ENCODE data around the gene CA11.

The CA11 gene

DNA sequence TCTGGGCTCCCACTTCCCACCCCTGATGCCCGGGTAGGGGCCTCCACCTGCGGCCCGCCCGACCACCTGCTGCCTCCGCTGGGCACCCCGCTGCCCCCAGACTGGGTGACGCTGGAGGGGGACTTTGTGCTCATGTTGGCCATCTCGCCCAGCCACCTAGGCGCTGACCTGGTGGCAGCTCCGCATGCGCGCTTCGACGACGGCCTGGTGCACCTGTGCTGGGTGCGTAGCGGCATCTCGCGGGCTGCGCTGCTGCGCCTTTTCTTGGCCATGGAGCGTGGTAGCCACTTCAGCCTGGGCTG is 16.7 kb downstream of the CA11 start:
- CTCF ChIA-PET = interaction anchor here (3.0 kb wide), 1 partner anchor 17 kb away, joined by 13 read pairs; the partner anchor contains the start of gene CA11
- H3K27ac ChIP-seq (ENCODE audit: insufficient read depth in 1 of 2, low read depth in 1 of 2, low read length in 2 of 2, poor library complexity in 1 of 2, severe bottlenecking in 2 of 2) = no peak overlapping the region
- POLR2A ChIA-PET = interaction anchor here (0.6 kb wide), 1 partner anchor 211 kb away, joined by 3 read pairs; no protein-coding TSS in a partner anchor
- H3K9me3 ChIP-seq (ENCODE audit: control extremely low read depth in 1 of 5, control insufficient read depth in 4 of 5, insufficient read depth in 2 of 5, low read depth in 1 of 5, low read length in 4 of 5) = no peaks in the 10 kb centered on the region
- DNase-seq = no peak
- WGBS (ENCODE audit: insufficient coverage) = 97% methylated on average over 22 of the region's 22 CpGs
- H3K4me3 ChIP-seq (ENCODE audit: control insufficient read depth in 1 of 7, extremely low read depth in 1 of 7, insufficient read depth in 4 of 7, low read depth in 2 of 7, low read length in 6 of 7) = no peak overlapping the region
- H3K27me3 ChIP-seq (replicated peaks in 2 of 5; ENCODE audit: control insufficient read depth in 4 of 5, insufficient read depth in 5 of 5, low read length in 4 of 5) = no peaks in the 10 kb centered on the region
- H3K4me1 ChIP-seq (ENCODE audit: control extremely low read depth in 1 of 4, control insufficient read depth in 4 of 4, insufficient read depth in 4 of 4, low read length in 3 of 4) = peaks cover 9 to 42% (median 31%) of the 10 kb centered on the region in 4 experiments
- H3K36me3 ChIP-seq (ENCODE audit: control insufficient read depth in 4 of 4, insufficient read depth in 4 of 4, low read length in 3 of 4) = peaks cover 0 to 28% (median 19%) of the 10 kb centered on the region in 4 experiments

DNA sequence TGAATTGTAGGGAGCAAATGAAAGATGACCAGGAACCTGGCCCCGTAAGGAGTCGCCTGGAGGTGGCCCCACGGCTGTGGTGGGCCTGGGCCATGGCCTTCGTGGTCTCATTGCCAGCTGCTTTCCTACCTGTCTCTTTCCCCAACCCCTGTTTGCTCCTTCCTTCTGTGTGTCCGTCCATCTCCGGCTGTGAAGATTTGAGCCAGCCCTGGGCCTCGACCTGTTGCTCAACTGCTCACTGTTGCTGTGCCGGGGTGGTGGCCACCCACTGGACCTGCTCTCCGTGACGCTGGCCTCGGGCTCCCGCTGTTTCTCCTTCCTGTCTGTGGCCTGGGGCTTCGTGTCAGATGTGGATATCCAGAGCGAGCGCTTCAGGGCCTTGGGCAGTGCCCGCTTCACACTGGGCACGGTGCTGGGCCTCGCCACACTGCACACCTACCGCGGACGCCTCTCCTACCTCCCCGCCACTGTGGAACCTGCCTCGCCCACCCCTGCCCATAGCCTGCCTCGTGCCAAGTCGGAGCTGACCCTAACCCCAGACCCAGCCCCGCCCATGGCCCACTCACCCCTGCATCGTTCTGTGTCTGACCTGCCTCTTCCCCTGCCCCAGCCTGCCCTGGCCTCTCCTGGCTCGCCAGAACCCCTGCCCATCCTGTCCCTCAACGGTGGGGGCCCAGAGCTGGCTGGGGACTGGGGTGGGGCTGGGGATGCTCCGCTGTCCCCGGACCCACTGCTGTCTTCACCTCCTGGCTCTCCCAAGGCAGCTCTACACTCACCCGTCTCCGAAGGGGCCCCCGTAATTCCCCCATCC is 17.3 kb downstream of the CA11 start:
- peaks cover 0 to 28% (median 19%) of the 10 kb centered on the region in 4 experiments for H3K36me3 ChIP-seq (ENCODE audit: control insufficient read depth in 4 of 4, insufficient read depth in 4 of 4, low read length in 3 of 4)
- CTCF ChIA-PET = interaction anchor here (3.0 kb wide), 1 partner anchor 17 kb away, joined by 13 read pairs; the partner anchor contains the start of gene CA11

DNA sequence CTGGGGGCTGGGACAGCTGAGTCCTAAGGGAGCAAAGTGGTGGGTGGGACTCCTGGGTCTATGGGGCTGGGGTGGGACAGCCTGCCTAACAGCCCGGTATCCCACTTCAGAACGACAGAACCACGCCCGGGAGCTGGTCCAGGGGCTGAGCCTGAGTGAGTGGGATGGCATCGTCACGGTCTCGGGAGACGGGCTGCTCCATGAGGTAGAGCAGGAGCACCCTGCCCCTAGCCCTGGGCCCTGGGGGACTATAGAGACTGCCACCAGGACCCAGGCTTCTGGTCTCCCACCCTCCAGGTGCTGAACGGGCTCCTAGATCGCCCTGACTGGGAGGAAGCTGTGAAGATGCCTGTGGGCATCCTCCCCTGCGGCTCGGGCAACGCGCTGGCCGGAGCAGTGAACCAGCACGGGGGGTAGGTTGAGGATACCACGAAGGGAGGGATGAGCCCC is 18.1 kb downstream of the CA11 start:
- 97% methylated on average over 16 of the region's 17 CpGs for WGBS (ENCODE audit: insufficient coverage)
- Histone ChIP-seq H3K27ac (ENCODE audit: insufficient read depth in 1 of 2, low read depth in 1 of 2, low read length in 2 of 2, poor library complexity in 1 of 2, severe bottlenecking in 2 of 2) (no peak overlapping the region), H3K36me3 (ENCODE audit: control insufficient read depth in 4 of 4, insufficient read depth in 4 of 4, low read length in 3 of 4) (peaks cover 0 to 22% (median 15%) of the 10 kb centered on the region in 4 experiments), H3K9me3 (ENCODE audit: control extremely low read depth in 1 of 5, control insufficient read depth in 4 of 5, insufficient read depth in 2 of 5, low read depth in 1 of 5, low read length in 4 of 5) (no peaks in the 10 kb centered on the region), H3K4me3 (ENCODE audit: control insufficient read depth in 1 of 7, extremely low read depth in 1 of 7, insufficient read depth in 4 of 7, low read depth in 2 of 7, low read length in 6 of 7) (no peak overlapping the region), H3K4me1 (ENCODE audit: control extremely low read depth in 1 of 4, control insufficient read depth in 4 of 4, insufficient read depth in 4 of 4, low read length in 3 of 4) (peaks cover 0 to 37% (median 29%) of the 10 kb centered on the region in 4 experiments), H3K27me3 (replicated peaks in 2 of 5; ENCODE audit: control insufficient read depth in 4 of 5, insufficient read depth in 5 of 5, low read length in 4 of 5) (no peaks in the 10 kb centered on the region)
- no peak for DNase-seq
- ChIA-PET CTCF (no interaction called here), POLR2A (no interaction called here)

More for the DNA sequence above, 17.3 kb downstream of the CA11 start:
- DNase-seq = no peak
- Histone ChIP-seq H3K27ac (ENCODE audit: insufficient read depth in 1 of 2, low read depth in 1 of 2, low read length in 2 of 2, poor library complexity in 1 of 2, severe bottlenecking in 2 of 2) (no peak overlapping the region), H3K4me1 (ENCODE audit: control extremely low read depth in 1 of 4, control insufficient read depth in 4 of 4, insufficient read depth in 4 of 4, low read length in 3 of 4) (peaks cover 3 to 40% (median 28%) of the 10 kb centered on the region in 4 experiments), H3K4me3 (ENCODE audit: control insufficient read depth in 1 of 7, extremely low read depth in 1 of 7, insufficient read depth in 4 of 7, low read depth in 2 of 7, low read length in 6 of 7) (no peak overlapping the region), H3K27me3 (replicated peaks in 2 of 5; ENCODE audit: control insufficient read depth in 4 of 5, insufficient read depth in 5 of 5, low read length in 4 of 5) (no peaks in the 10 kb centered on the region), H3K9me3 (ENCODE audit: control extremely low read depth in 1 of 5, control insufficient read depth in 4 of 5, insufficient read depth in 2 of 5, low read depth in 1 of 5, low read length in 4 of 5) (no peaks in the 10 kb centered on the region)
- POLR2A ChIA-PET = no interaction called here
- 94% methylated on average over 29 of the region's 34 CpGs for WGBS (ENCODE audit: insufficient coverage)

DNA sequence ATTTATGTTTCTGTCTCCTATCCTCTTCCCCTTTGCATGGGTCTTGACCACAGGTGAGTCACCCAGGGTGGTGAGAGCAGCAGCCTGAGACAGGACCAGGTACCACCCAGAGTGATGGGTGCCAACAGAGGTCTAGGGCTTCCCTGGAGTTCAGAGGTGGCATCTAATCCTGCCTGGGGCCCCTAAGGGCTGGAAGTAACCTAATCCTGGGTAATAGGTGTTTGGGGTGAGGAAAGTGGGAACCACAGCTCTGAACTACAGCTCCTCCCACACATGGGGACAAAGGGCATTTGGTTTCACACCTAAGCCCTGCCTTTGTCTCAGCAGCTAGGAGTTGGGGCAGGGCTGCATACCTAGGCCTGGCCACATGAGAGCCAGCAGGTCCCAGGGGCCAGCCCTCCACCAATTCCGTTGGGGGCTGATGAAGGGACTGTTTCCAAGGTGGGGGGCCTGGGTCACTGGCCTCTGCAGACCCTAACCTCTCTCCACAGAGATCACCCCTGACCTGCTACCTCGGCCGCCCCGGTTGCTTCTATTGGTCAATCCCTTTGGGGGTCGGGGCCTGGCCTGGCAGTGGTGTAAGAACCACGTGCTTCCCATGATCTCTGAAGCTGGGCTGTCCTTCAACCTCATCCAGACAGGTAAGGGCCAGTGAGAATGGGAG is 18.7 kb downstream of the CA11 start:
- CTCF ChIA-PET = no interaction called here
- POLR2A ChIA-PET = interaction anchor here (0.6 kb wide), 1 partner anchor 1143 kb away, joined by 5 read pairs; the partner anchor contains the start of gene KPTN
- H3K36me3 ChIP-seq (ENCODE audit: control insufficient read depth in 4 of 4, insufficient read depth in 4 of 4, low read length in 3 of 4) = peaks cover 0 to 19% (median 13%) of the 10 kb centered on the region in 4 experiments
- 100% methylated on average over 2 of the region's 6 CpGs for WGBS (ENCODE audit: insufficient coverage)
- no peak overlapping the region for H3K4me3 ChIP-seq (ENCODE audit: control insufficient read depth in 1 of 7, extremely low read depth in 1 of 7, insufficient read depth in 4 of 7, low read depth in 2 of 7, low read length in 6 of 7)
- H3K27ac ChIP-seq (ENCODE audit: insufficient read depth in 1 of 2, low read depth in 1 of 2, low read length in 2 of 2, poor library complexity in 1 of 2, severe bottlenecking in 2 of 2) = no peak overlapping the region
- no peaks in the 10 kb centered on the region for H3K27me3 ChIP-seq (replicated peaks in 2 of 5; ENCODE audit: control insufficient read depth in 4 of 5, insufficient read depth in 5 of 5, low read length in 4 of 5)
- no peaks in the 10 kb centered on the region for H3K9me3 ChIP-seq (ENCODE audit: control extremely low read depth in 1 of 5, control insufficient read depth in 4 of 5, insufficient read depth in 2 of 5, low read depth in 1 of 5, low read length in 4 of 5)
- no peak for DNase-seq
- H3K4me1 ChIP-seq (ENCODE audit: control extremely low read depth in 1 of 4, control insufficient read depth in 4 of 4, insufficient read depth in 4 of 4, low read length in 3 of 4) = peaks cover 0 to 32% (median 29%) of the 10 kb centered on the region in 4 experiments

DNA sequence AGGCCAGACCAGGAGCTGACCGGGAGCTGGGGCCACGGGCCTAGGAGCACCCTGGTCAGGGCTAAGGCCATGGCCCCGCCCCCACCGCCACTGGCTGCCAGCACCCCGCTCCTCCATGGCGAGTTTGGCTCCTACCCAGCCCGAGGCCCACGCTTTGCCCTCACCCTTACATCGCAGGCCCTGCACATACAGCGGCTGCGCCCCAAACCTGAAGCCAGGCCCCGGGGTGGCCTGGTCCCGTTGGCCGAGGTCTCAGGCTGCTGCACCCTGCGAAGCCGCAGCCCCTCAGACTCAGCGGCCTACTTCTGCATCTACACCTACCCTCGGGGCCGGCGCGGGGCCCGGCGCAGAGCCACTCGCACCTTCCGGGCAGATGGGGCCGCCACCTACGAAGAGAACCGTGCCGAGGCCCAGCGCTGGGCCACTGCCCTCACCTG is 20.1 kb downstream of the CA11 start:
- Histone ChIP-seq H3K27me3 (replicated peaks in 2 of 5; ENCODE audit: control insufficient read depth in 4 of 5, insufficient read depth in 5 of 5, low read length in 4 of 5) (no peaks in the 10 kb centered on the region), H3K4me3 (ENCODE audit: control insufficient read depth in 1 of 7, extremely low read depth in 1 of 7, insufficient read depth in 4 of 7, low read depth in 2 of 7, low read length in 6 of 7) (no peak overlapping the region), H3K4me1 (ENCODE audit: control extremely low read depth in 1 of 4, control insufficient read depth in 4 of 4, insufficient read depth in 4 of 4, low read length in 3 of 4) (peaks cover 0 to 31% (median 25%) of the 10 kb centered on the region in 4 experiments), H3K27ac (ENCODE audit: insufficient read depth in 1 of 2, low read depth in 1 of 2, low read length in 2 of 2, poor library complexity in 1 of 2, severe bottlenecking in 2 of 2) (no peak overlapping the region), H3K9me3 (ENCODE audit: control extremely low read depth in 1 of 5, control insufficient read depth in 4 of 5, insufficient read depth in 2 of 5, low read depth in 1 of 5, low read length in 4 of 5) (no peaks in the 10 kb centered on the region), H3K36me3 (ENCODE audit: control insufficient read depth in 4 of 4, insufficient read depth in 4 of 4, low read length in 3 of 4) (peaks cover 0 to 16% (median 12%) of the 10 kb centered on the region in 4 experiments)
- POLR2A ChIA-PET = no interaction called here
- 96% methylated on average over 26 of the region's 30 CpGs for WGBS (ENCODE audit: insufficient coverage)
- DNase-seq = no peak
- CTCF ChIA-PET = no interaction called here

DNA sequence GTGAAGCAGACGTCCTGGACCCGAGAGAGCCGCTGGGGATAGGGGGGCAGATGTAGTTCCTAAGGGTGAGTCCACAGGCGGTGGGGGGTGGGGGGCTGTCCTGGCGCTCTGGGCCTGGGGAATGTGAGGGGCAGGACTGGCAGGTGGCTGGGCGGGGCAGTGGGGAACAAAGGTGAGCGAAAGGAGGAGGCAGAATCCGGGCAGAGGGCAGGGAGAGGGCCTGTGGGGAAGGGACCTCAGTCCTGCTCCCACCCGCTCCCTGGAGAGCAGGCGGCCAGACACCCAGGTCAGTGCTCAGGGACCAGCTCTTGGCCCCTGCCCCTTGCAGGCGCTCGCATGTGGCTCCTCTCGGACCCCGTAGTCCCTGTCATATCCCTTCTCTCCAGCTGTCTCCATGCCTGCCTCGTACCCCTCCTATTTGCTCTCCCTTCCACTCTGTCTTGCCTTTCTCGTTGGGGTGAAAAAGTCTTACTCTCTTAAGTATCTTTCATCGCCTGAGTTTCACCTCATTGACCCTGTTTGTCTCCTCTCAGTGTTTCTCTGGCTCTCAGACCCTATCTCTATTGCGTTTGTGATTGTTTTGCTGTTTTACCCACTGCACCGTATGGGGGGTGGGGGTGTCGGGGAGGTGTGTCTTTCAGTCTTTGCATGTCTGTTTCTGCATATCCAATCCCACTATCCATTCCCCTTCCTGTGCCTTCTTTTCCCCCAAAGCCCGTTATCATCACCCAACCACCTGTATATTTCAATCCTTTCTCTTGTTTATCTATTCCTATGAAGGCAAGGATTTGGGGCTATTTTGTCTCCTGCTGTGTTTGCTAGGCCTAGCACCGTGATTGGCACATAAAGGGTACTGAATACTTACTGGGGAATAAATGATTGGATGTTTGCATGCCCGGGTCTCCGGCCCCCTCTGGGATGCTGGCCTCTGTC is 20.9 kb downstream of the CA11 start:
- peak overlapping the region; percentile 15 to 68 for H3K27ac ChIP-seq (ENCODE audit: insufficient read depth in 1 of 2, low read depth in 1 of 2, low read length in 2 of 2, poor library complexity in 1 of 2, severe bottlenecking in 2 of 2)
- peaks cover 0 to 16% (median 12%) of the 10 kb centered on the region in 4 experiments for H3K36me3 ChIP-seq (ENCODE audit: control insufficient read depth in 4 of 4, insufficient read depth in 4 of 4, low read length in 3 of 4)
- H3K27me3 ChIP-seq (replicated peaks in 2 of 5; ENCODE audit: control insufficient read depth in 4 of 5, insufficient read depth in 5 of 5, low read length in 4 of 5) = no peaks in the 10 kb centered on the region
- ChIA-PET CTCF (interaction anchor here (2.3 kb wide), 1 partner anchor 8 kb away, joined by 6 read pairs; no protein-coding TSS in a partner anchor), POLR2A (no interaction called here)
- 84% methylated on average over 17 of the region's 24 CpGs for WGBS (ENCODE audit: insufficient coverage)
- DNase-seq = no peak
- H3K4me3 ChIP-seq (ENCODE audit: control insufficient read depth in 1 of 7, extremely low read depth in 1 of 7, insufficient read depth in 4 of 7, low read depth in 2 of 7, low read length in 6 of 7) = peak overlapping the region in 3 of 7 experiments; percentile 63 to 73 (median 64)
- peaks cover 0 to 27% (median 18%) of the 10 kb centered on the region in 4 experiments for H3K4me1 ChIP-seq (ENCODE audit: control extremely low read depth in 1 of 4, control insufficient read depth in 4 of 4, insufficient read depth in 4 of 4, low read length in 3 of 4)
- no peaks in the 10 kb centered on the region for H3K9me3 ChIP-seq (ENCODE audit: control extremely low read depth in 1 of 5, control insufficient read depth in 4 of 5, insufficient read depth in 2 of 5, low read depth in 1 of 5, low read length in 4 of 5)

All from common myeloid progenitor, CD34-positive (primary cell).